PFSK-1 (cell line): ENCODE data around the gene PEX7.

Experiments used
- POLR2AphosphoS5 ChIP-seq: IDR thresholded peaks from 2 replicates; pipeline ENCODE4 v1.6.1; 2012; ENCODE audit warnings: low read depth, mild to moderate bottlenecking, control low read depth, low read length, moderate library complexity
- REST ChIP-seq, 2 experiments: IDR thresholded peaks; 2 replicates each; pipeline versions ENCODE4 v1.6.1 to v1.8.0; 2011 to 2012; ENCODE audit warnings: low read depth in 2 of 2, low read length in 2 of 2, control low read depth in 1 of 2, inconsistent platforms in 1 of 2, mild to moderate bottlenecking in 1 of 2, moderate library complexity in 1 of 2; ENCODE audit not compliant: insufficient read depth in 1 of 2
- TAF1 ChIP-seq: IDR thresholded peaks from 2 replicates; pipeline ENCODE4 v1.6.1; 2012; ENCODE audit warnings: low read length, control low read depth, borderline replicate concordance; ENCODE audit not compliant: insufficient read depth

GRCh38 chr6:136823128-136823660 is 802 bp downstream of the PEX7 start:
- TF ChIP-seq POLR2AphosphoS5 (no peak), TAF1 (no peak), REST (IDR thresholded peaks at IDR 0.05; ENCODE audit: insufficient read depth in 1 of 2, low read depth in 2 of 2, low read length in 2 of 2) (no peak)
